MM.1S (cell line): ENCODE data around the gene RUVBL2.

Source experiments
- DNase-seq: peaks from one replicate; pipeline ENCODE4 v3.0.0-alpha.2; 2015
- H2AFZ ChIP-seq: fragments of 300-600 bp; sonication (generic); 2 replicates; pipeline ENCODE4 v1.6.0; 2016; ENCODE audit warnings: antibody characterized with exemption, low read length
- H3F3A ChIP-seq: fragments of 300-600 bp; sonication (generic); 2 replicates; pipeline ENCODE4 v1.6.1; 2016; ENCODE audit warnings: mild to moderate bottlenecking, antibody characterized with exemption, low read length, moderate library complexity, mixed read lengths; ENCODE audit not compliant: insufficient read depth
- H3K27ac ChIP-seq: fragments of 300-600 bp; sonication (generic); 2 replicates; pipeline ENCODE4 v1.5.1; 2016; ENCODE audit warnings: mild to moderate bottlenecking, low read length
- H3K27me3 ChIP-seq: fragments of 300-600 bp; sonication (generic); replicated peaks from 2 replicates; pipeline ENCODE4 v1.6.0; 2016; ENCODE audit warnings: low read length; ENCODE audit not compliant: insufficient read depth
- H3K36me3 ChIP-seq: fragments of 300-600 bp; sonication (generic); replicated peaks from 2 replicates; pipeline ENCODE4 v1.6.1; 2016; ENCODE audit warnings: mild to moderate bottlenecking, low read length, mixed read lengths; ENCODE audit not compliant: insufficient read depth
- H3K4me1 ChIP-seq: fragments of 300-600 bp; sonication (generic); 2 replicates; pipeline ENCODE4 v1.6.1; 2016; ENCODE audit warnings: low read length, mixed read lengths
- H3K4me2 ChIP-seq: fragments of 300-600 bp; sonication (generic); 2 replicates; pipeline ENCODE4 v1.6.0; 2016; ENCODE audit warnings: low read depth, low read length
- H3K4me3 ChIP-seq: fragments of 300-600 bp; sonication (generic); 2 replicates; pipeline ENCODE4 v1.5.1; 2016; ENCODE audit warnings: low read length, mixed read lengths
- H3K79me2 ChIP-seq: fragments of 300-600 bp; sonication (generic); 2 replicates; pipeline ENCODE4 v1.6.1; 2016; ENCODE audit warnings: mixed run types, low read length, mixed read lengths
- H3K9ac ChIP-seq: fragments of 300-600 bp; sonication (generic); 2 replicates; pipeline ENCODE4 v1.6.1; 2016; ENCODE audit warnings: low read length, mixed read lengths
- H3K9me2 ChIP-seq: fragments of 300-600 bp; sonication (generic); replicated peaks from 2 replicates; pipeline ENCODE4 v1.6.1; 2016; ENCODE audit warnings: mild to moderate bottlenecking, low read length, mixed read lengths; ENCODE audit not compliant: insufficient read depth
- H3K9me3 ChIP-seq: fragments of 300-600 bp; sonication (generic); replicated peaks from 2 replicates; pipeline ENCODE4 v1.6.1; 2016; ENCODE audit warnings: mild to moderate bottlenecking, low read length, mixed read lengths; ENCODE audit not compliant: insufficient read depth
- H4K20me1 ChIP-seq: fragments of 300-600 bp; sonication (generic); 2 replicates; pipeline ENCODE4 v1.6.1; 2016; ENCODE audit warnings: mild to moderate bottlenecking, low read length, moderate library complexity, mixed read lengths; ENCODE audit not compliant: insufficient read depth
- EZH2 ChIP-seq: fragments of 300-600 bp; sonication (generic); optimal IDR thresholded peaks from 2 replicates; pipeline ENCODE3; 2017; ENCODE audit warnings: low read depth, mild to moderate bottlenecking, antibody characterized with exemption, low read length, mixed read lengths
- EZH2phosphoT487 ChIP-seq: fragments of 300-600 bp; sonication (generic); IDR thresholded peaks from 2 replicates; pipeline ENCODE4 v1.6.1; 2018; ENCODE audit warnings: antibody characterized with exemption, low read length
- TF ChIP-seq, protein P1 (sequence below): fragments of 300-600 bp; sonication (generic); IDR thresholded peaks from 2 replicates; pipeline ENCODE4 v1.5.1; 2016; ENCODE audit warnings: antibody characterized with exemption, low read length, mixed read lengths

Gene RUVBL2

DNA sequence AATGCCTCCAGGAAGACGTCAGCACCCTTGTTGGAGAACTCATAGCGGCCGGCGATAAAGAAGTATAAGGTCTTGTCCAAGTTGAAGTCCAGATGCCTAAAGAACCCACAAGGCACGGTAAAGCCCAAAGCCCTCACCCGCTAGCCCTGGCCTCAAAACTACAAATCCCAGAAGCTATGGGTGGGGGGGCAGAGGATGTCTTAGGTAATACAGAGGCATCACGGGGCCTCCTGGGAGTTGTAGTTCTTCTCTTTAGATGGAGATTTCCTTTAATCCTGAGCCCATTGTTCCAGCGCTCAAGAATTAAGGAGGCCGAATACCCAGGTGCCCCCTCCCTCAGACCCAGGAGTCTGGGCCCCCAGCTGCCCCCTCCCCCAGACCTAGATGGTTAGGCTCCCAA lies 11.4 kb upstream of the RUVBL2 start:
- Histone ChIP-seq H3K27ac (no peak overlapping the region), H3K36me3 (no peaks in the 10 kb centered on the region), H3K4me3 (no peak overlapping the region), H3K4me2 (no peak overlapping the region), H3K9me2 (no peaks in the 10 kb centered on the region), H4K20me1 (no peaks in the 10 kb centered on the region), H3K27me3 (no peaks in the 10 kb centered on the region), H3K9me3 (no peaks in the 10 kb centered on the region), H3F3A (peaks cover 23% of the 10 kb centered on the region), H3K4me1 (peaks cover 10% of the 10 kb centered on the region), H3K9ac (no peak overlapping the region), H3K79me2 (no peaks in the 10 kb centered on the region), H2AFZ (no peak overlapping the region)
- TF ChIP-seq EZH2: no peak
- no peak for TF ChIP-seq EZH2phosphoT487
- TF ChIP-seq, protein P1, sequence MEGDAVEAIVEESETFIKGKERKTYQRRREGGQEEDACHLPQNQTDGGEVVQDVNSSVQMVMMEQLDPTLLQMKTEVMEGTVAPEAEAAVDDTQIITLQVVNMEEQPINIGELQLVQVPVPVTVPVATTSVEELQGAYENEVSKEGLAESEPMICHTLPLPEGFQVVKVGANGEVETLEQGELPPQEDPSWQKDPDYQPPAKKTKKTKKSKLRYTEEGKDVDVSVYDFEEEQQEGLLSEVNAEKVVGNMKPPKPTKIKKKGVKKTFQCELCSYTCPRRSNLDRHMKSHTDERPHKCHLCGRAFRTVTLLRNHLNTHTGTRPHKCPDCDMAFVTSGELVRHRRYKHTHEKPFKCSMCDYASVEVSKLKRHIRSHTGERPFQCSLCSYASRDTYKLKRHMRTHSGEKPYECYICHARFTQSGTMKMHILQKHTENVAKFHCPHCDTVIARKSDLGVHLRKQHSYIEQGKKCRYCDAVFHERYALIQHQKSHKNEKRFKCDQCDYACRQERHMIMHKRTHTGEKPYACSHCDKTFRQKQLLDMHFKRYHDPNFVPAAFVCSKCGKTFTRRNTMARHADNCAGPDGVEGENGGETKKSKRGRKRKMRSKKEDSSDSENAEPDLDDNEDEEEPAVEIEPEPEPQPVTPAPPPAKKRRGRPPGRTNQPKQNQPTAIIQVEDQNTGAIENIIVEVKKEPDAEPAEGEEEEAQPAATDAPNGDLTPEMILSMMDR: no peak
- no peak for DNase-seq

DNA sequence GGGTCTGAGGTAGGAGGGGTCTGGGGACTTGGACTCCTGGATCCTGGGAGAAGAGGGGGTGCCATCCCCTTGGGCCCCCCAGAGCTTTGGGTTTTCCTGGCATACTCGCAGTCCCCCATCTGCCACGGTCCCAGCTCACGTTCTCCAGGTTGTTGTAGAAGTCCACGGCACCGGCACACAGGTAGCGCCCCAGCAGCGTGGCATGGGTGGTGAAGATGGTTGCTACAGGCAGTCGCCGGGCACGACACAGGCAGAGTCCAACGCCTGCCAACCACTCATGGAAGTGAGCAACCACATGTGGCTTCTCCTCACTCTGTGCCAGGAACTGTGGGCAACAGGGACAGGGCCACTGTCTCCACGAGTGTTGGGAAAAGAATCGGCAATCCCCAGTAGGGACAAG lies 8.0 kb upstream of the RUVBL2 start:
- no peak overlapping the region for H3K4me2 ChIP-seq
- H3K9me3 ChIP-seq: no peaks in the 10 kb centered on the region
- H3K4me3 ChIP-seq: no peak overlapping the region
- H3K4me1 ChIP-seq: no peaks in the 10 kb centered on the region
- no peak overlapping the region for H2AFZ ChIP-seq
- no peak overlapping the region for H3K9ac ChIP-seq
- H3K9me2 ChIP-seq: no peaks in the 10 kb centered on the region
- H3F3A ChIP-seq: no peaks in the 10 kb centered on the region
- no peaks in the 10 kb centered on the region for H3K36me3 ChIP-seq
- no peak overlapping the region for H3K27ac ChIP-seq
- TF ChIP-seq EZH2phosphoT487: no peak
- TF ChIP-seq, protein P1: no peak
- TF ChIP-seq EZH2: no peak
- peaks cover 7% of the 10 kb centered on the region for H3K79me2 ChIP-seq
- H4K20me1 ChIP-seq: no peaks in the 10 kb centered on the region
- H3K27me3 ChIP-seq: no peaks in the 10 kb centered on the region
- no peak for DNase-seq

DNA sequence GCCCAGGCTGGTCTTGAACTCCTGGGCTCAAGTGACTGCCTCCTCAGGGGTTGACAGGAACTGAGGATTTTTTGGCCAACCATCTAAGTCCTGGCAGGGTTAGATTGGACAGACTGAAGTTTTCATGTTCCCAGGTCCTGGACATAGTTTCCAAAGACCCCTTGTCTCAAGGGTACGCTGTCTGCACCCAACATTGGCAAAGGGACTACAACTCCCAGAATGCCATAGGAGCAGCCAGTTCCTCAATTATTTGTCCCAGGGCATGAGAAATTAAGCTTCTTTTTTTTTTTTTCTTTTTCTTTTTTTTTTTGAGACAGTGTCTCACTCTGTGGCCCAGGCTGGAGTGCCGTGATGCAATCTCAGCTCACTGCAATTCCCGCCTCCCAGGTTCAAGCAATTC lies 7.5 kb upstream of the RUVBL2 start:
- Histone ChIP-seq H4K20me1 (no peaks in the 10 kb centered on the region), H3K4me2 (no peak overlapping the region), H3K4me3 (no peak overlapping the region), H3K36me3 (no peaks in the 10 kb centered on the region), H3K27me3 (no peaks in the 10 kb centered on the region), H3K9me3 (no peaks in the 10 kb centered on the region), H3K9ac (no peak overlapping the region), H3F3A (no peaks in the 10 kb centered on the region), H3K27ac (no peak overlapping the region), H2AFZ (no peak overlapping the region), H3K9me2 (no peaks in the 10 kb centered on the region), H3K4me1 (no peaks in the 10 kb centered on the region), H3K79me2 (peaks cover 11% of the 10 kb centered on the region)
- no peak for DNase-seq
- TF ChIP-seq EZH2: no peak
- TF ChIP-seq, protein P1: no peak
- no peak for TF ChIP-seq EZH2phosphoT487
